HEK293 (cell line): ENCODE results near the gene RHOJ.

ENCODE experiments used
- CTCF ChIA-PET: fragments of 350-600 bp; formaldehyde crosslinking; extraction: SDS; loops from one replicate; lab custom pipeline; 2021; ENCODE audit warnings: antibody characterized with exemption; lab: Yijun Ruan, JAX
- POLR2A ChIA-PET: fragments of 300-600 bp; formaldehyde crosslinking; extraction: SDS; loops from one replicate; lab custom pipeline; 2020; ENCODE audit warnings: antibody characterized with exemption, inconsistent platforms; lab: Yijun Ruan, JAX
- H3K27ac ChIP-seq: fragments of 200-500 bp; sonication (Bioruptor generic); 2 replicates; pipeline ENCODE4 v1.5.1; 2014; ENCODE audit warnings: low read depth, low read length, control low read depth, inconsistent platforms; ENCODE audit errors: extremely low read depth
- H3K36me3 ChIP-seq, 2 experiments: fragments of 200-500 bp in 1 of 2; sonication (Bioruptor generic) in 1 of 2; 1 replicate in 1 of 2; 2 replicates in 1 of 2; pipeline ENCODE4 v1.5.1; 2014 to 2017; ENCODE audit warnings: inconsistent platforms in 2 of 2, low read length in 2 of 2; ENCODE audit not compliant: control insufficient read depth in 2 of 2, insufficient read depth in 1 of 2
- H3K4me1 ChIP-seq: fragments of 200-500 bp; sonication (Bioruptor generic); 2 replicates; pipeline ENCODE4 v1.5.1; 2014; ENCODE audit warnings: mild to moderate bottlenecking, low read length, inconsistent platforms; ENCODE audit not compliant: control insufficient read depth, insufficient read depth
- H3K4me3 ChIP-seq: 2 replicates; pipeline ENCODE4 v1.5.1; 2011; ENCODE audit warnings: low read depth, mild to moderate bottlenecking, control low read depth, low read length, moderate library complexity
- H3K9me3 ChIP-seq: fragments of 200-500 bp; sonication (Bioruptor generic); 2 replicates; pipeline ENCODE4 v1.5.1; 2014; ENCODE audit warnings: low read depth, low read length, inconsistent platforms; ENCODE audit not compliant: control insufficient read depth, insufficient read depth
- KLF7 ChIP-seq: fragments of 450-650 bp; formaldehyde crosslinking; IDR thresholded peaks from 2 replicates; pipeline ENCODE4 v1.5.1; 2016; ENCODE audit warnings: missing biosample characterization, missing genetic modification characterization, borderline replicate concordance
- MYNN ChIP-seq: fragments of 450-650 bp; formaldehyde crosslinking; IDR thresholded peaks from 2 replicates; pipeline ENCODE4 v1.5.1; 2016; ENCODE audit warnings: missing biosample characterization, missing genetic modification characterization, borderline replicate concordance
- MZF1 ChIP-seq: fragments of 450-650 bp; formaldehyde crosslinking; IDR thresholded peaks from 2 replicates; pipeline ENCODE4 v1.5.1; 2017; ENCODE audit warnings: missing biosample characterization, missing genetic modification characterization, borderline replicate concordance
- SP2 ChIP-seq: fragments of 450-650 bp; formaldehyde crosslinking; IDR thresholded peaks from 2 replicates; pipeline ENCODE4 v1.5.1; 2016; ENCODE audit warnings: missing biosample characterization, missing genetic modification characterization
- SP7 ChIP-seq: fragments of 450-650 bp; formaldehyde crosslinking; IDR thresholded peaks from 2 replicates; pipeline ENCODE4 v1.5.1; 2016; ENCODE audit warnings: missing biosample characterization, missing genetic modification characterization
- ZFHX2 ChIP-seq: fragments of 450-650 bp; formaldehyde crosslinking; conservative IDR thresholded peaks from 2 replicates; pipeline ENCODE4 v1.5.1; 2016; ENCODE audit warnings: missing biosample characterization, missing genetic modification characterization
- ZFP41 ChIP-seq: fragments of 450-650 bp; formaldehyde crosslinking; IDR thresholded peaks from 2 replicates; pipeline ENCODE4 v1.5.1; 2016; ENCODE audit warnings: missing biosample characterization, missing genetic modification characterization, borderline replicate concordance
- ZNF10 ChIP-seq: fragments of 450-650 bp; formaldehyde crosslinking; IDR thresholded peaks from 2 replicates; pipeline ENCODE4 v1.5.1; 2017; ENCODE audit warnings: missing biosample characterization, missing genetic modification characterization
- ZNF138 ChIP-seq: fragments of 450-650 bp; formaldehyde crosslinking; IDR thresholded peaks from 2 replicates; pipeline ENCODE4 v1.5.1; 2016; ENCODE audit warnings: missing biosample characterization, missing genetic modification characterization, borderline replicate concordance
- ZNF140 ChIP-seq: fragments of 450-650 bp; formaldehyde crosslinking; IDR thresholded peaks from 2 replicates; pipeline ENCODE4 v1.5.1; 2016; ENCODE audit warnings: missing biosample characterization, missing genetic modification characterization
- ZNF302 ChIP-seq: fragments of 450-650 bp; formaldehyde crosslinking; IDR thresholded peaks from 2 replicates; pipeline ENCODE4 v1.5.1; 2016; ENCODE audit warnings: missing biosample characterization, missing genetic modification characterization, low read depth
- ZNF354C ChIP-seq: fragments of 450-650 bp; formaldehyde crosslinking; IDR thresholded peaks from 2 replicates; pipeline ENCODE4 v1.5.1; 2016; ENCODE audit warnings: missing biosample characterization, missing genetic modification characterization, low read depth, borderline replicate concordance
- ZNF394 ChIP-seq: fragments of 450-650 bp; formaldehyde crosslinking; IDR thresholded peaks from 2 replicates; pipeline ENCODE4 v1.5.1; 2016; ENCODE audit warnings: missing biosample characterization, missing genetic modification characterization, mild to moderate bottlenecking, moderate library complexity, borderline replicate concordance
- ZNF560 ChIP-seq: fragments of 450-650 bp; formaldehyde crosslinking; IDR thresholded peaks from 2 replicates; pipeline ENCODE4 v1.5.1; 2017; ENCODE audit warnings: missing biosample characterization, missing genetic modification characterization, borderline replicate concordance
- ZNF561 ChIP-seq: fragments of 450-650 bp; IDR thresholded peaks from 2 replicates; pipeline ENCODE4 v1.5.1; 2018; ENCODE audit warnings: missing biosample characterization, missing genetic modification characterization, borderline replicate concordance
- ZNF610 ChIP-seq: fragments of 450-650 bp; formaldehyde crosslinking; IDR thresholded peaks from 2 replicates; pipeline ENCODE4 v1.5.1; 2016; ENCODE audit warnings: missing biosample characterization, missing genetic modification characterization, borderline replicate concordance
- ZNF621 ChIP-seq: fragments of 450-650 bp; formaldehyde crosslinking; IDR thresholded peaks from 2 replicates; pipeline ENCODE4 v1.5.1; 2017; ENCODE audit warnings: missing biosample characterization, missing genetic modification characterization
- ZNF639 ChIP-seq: fragments of 450-650 bp; formaldehyde crosslinking; IDR thresholded peaks from 2 replicates; pipeline ENCODE4 v1.5.1; 2016; ENCODE audit warnings: missing biosample characterization, missing genetic modification characterization
- ZNF76 ChIP-seq: fragments of 450-650 bp; formaldehyde crosslinking; IDR thresholded peaks from 2 replicates; pipeline ENCODE4; 2016; ENCODE audit warnings: low read depth, missing biosample characterization, missing genetic modification characterization, borderline replicate concordance
- TF ChIP-seq, protein P1 (sequence below): fragments of 450-650 bp; formaldehyde crosslinking; IDR thresholded peaks from 2 replicates; pipeline ENCODE4 v1.5.1; 2017; ENCODE audit warnings: missing biosample characterization, missing genetic modification characterization
- TF ChIP-seq, protein P2 (sequence below): fragments of 450-650 bp; formaldehyde crosslinking; IDR thresholded peaks from 2 replicates; pipeline ENCODE4 v1.5.1; 2017; ENCODE audit warnings: missing biosample characterization, missing genetic modification characterization
- TF ChIP-seq, protein P3 (sequence below): fragments of 450-650 bp; formaldehyde crosslinking; IDR thresholded peaks from 2 replicates; pipeline ENCODE4 v1.5.1; 2017; ENCODE audit warnings: missing biosample characterization, missing genetic modification characterization

RHOJ gene

GRCh38 chr14:63267171-63267570 lies 62.9 kb downstream of the RHOJ start:
- no peaks in the 10 kb centered on the region for H3K9me3 ChIP-seq
- TF ChIP-seq, protein P1, sequence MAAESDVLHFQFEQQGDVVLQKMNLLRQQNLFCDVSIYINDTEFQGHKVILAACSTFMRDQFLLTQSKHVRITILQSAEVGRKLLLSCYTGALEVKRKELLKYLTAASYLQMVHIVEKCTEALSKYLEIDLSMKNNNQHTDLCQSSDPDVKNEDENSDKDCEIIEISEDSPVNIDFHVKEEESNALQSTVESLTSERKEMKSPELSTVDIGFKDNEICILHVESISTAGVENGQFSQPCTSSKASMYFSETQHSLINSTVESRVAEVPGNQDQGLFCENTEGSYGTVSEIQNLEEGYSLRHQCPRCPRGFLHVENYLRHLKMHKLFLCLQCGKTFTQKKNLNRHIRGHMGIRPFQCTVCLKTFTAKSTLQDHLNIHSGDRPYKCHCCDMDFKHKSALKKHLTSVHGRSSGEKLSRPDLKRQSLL (tag by site-specific recombination): no peak
- TF ChIP-seq ZNF561 (tag by site-specific recombination) (no peak), ZNF560 (tag by site-specific recombination) (no peak), ZNF394 (tag by site-specific recombination) (no peak), ZNF621 (tag by site-specific recombination) (no peak), ZNF610 (tag by site-specific recombination) (no peak), ZFHX2 (tag by site-specific recombination) (no peak)
- TF ChIP-seq, all 188 proteins: peak for 0
- ChIA-PET POLR2A (no interaction called here), CTCF (interaction anchor here (1.7 to 1.8 kb wide), 2 partner anchors 9 to 93 kb away, joined by 4 read pairs; no protein-coding TSS in a partner anchor)
- Histone ChIP-seq H3K36me3 (no peaks in the 10 kb centered on the region), H3K4me1 (no peaks in the 10 kb centered on the region), H3K27ac (no peak overlapping the region), H3K4me3 (no peak overlapping the region)

DNA sequence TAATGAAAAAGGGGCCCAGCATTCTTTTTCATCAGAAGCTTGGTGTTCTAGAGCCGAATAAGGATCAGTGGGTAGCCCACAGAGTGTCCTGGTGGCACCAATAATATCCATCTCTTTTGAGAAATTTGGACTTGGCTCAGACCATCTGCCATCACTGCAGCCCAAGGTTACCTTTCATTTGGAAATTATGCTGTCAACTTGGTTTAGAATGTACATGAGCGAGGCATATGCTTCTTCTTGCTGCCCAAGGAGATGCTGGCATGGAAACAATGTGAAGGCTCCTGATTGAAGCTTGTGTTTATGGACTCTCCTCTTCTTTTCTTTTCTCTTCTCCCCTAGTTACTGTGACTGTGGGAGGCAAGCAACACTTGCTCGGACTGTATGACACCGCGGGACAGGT lies 64.5 kb downstream of the RHOJ start:
- CTCF ChIA-PET: interaction anchor here (1.7 to 1.8 kb wide), 2 partner anchors 8 to 95 kb away, joined by 4 read pairs; no protein-coding TSS in a partner anchor
- Histone ChIP-seq H3K27ac (no peak overlapping the region), H3K36me3 (no peaks in the 10 kb centered on the region), H3K4me1 (no peaks in the 10 kb centered on the region), H3K9me3 (no peaks in the 10 kb centered on the region), H3K4me3 (no peak overlapping the region)
- POLR2A ChIA-PET: no interaction called here
- TF ChIP-seq ZNF140 (tag by site-specific recombination) (no peak), ZNF639 (tag by site-specific recombination) (no peak), ZNF354C (tag by site-specific recombination) (no peak), ZNF302 (no peak), KLF7 (tag by site-specific recombination) (no peak), ZFP41 (tag by site-specific recombination) (no peak), ZNF10 (tag by site-specific recombination) (no peak), ZNF138 (tag by site-specific recombination) (no peak)
- TF ChIP-seq, protein P2, sequence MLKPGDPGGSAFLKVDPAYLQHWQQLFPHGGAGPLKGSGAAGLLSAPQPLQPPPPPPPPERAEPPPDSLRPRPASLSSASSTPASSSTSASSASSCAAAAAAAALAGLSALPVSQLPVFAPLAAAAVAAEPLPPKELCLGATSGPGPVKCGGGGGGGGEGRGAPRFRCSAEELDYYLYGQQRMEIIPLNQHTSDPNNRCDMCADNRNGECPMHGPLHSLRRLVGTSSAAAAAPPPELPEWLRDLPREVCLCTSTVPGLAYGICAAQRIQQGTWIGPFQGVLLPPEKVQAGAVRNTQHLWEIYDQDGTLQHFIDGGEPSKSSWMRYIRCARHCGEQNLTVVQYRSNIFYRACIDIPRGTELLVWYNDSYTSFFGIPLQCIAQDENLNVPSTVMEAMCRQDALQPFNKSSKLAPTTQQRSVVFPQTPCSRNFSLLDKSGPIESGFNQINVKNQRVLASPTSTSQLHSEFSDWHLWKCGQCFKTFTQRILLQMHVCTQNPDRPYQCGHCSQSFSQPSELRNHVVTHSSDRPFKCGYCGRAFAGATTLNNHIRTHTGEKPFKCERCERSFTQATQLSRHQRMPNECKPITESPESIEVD (tag by site-specific recombination): no peak

DNA sequence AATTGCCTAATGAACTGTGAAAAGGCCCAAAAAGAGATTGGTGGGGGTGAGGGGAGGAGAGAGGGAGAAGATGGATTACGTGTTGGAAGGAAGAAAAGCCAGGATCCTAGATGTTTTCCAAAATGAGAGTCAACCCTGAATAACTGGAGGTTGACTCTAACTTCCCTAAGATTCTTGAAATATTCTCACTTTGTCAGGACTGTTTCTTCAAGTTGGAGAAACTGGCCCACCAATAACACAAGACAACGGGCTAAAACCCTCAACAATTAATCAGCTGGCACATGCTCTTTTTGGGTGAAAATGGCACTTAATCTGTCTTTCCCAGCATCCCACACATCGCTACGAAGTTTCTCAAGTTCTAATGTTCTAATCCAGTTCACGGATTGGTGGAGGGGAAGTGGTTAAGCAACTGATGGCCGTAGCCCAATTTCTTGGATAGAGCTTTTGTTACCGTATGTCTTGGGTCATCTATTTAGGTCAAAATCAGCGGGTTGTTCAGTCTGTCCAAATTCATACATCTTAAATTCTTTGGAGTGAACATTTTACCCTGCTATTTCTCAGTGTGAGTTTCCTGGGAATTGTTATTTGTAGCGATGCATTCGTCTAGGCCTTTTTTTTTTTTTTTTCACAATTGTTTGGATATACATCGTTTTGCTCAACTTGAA lies 65.5 kb downstream of the RHOJ start:
- H3K9me3 ChIP-seq: no peaks in the 10 kb centered on the region
- POLR2A ChIA-PET: no interaction called here
- no peaks in the 10 kb centered on the region for H3K4me1 ChIP-seq
- CTCF ChIA-PET: no interaction called here
- no peaks in the 10 kb centered on the region for H3K36me3 ChIP-seq
- H3K27ac ChIP-seq: no peak overlapping the region
- H3K4me3 ChIP-seq: no peak overlapping the region
- TF ChIP-seq MYNN (no peak), SP7 (tag by site-specific recombination) (no peak), MZF1 (tag by site-specific recombination) (no peak), ZNF76 (tag by site-specific recombination) (no peak), SP2 (tag by site-specific recombination) (no peak)
- TF ChIP-seq, protein P3, sequence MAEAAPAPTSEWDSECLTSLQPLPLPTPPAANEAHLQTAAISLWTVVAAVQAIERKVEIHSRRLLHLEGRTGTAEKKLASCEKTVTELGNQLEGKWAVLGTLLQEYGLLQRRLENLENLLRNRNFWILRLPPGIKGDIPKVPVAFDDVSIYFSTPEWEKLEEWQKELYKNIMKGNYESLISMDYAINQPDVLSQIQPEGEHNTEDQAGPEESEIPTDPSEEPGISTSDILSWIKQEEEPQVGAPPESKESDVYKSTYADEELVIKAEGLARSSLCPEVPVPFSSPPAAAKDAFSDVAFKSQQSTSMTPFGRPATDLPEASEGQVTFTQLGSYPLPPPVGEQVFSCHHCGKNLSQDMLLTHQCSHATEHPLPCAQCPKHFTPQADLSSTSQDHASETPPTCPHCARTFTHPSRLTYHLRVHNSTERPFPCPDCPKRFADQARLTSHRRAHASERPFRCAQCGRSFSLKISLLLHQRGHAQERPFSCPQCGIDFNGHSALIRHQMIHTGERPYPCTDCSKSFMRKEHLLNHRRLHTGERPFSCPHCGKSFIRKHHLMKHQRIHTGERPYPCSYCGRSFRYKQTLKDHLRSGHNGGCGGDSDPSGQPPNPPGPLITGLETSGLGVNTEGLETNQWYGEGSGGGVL (tag by site-specific recombination): no peak
- TF ChIP-seq, protein P1 (tag by site-specific recombination): no peak
